Lower leg skin (tissue), 4 donors: ENCODE data around the gene CASP10. TPM values are rescaled to one million over a fixed set of nuclear protein-coding genes. Genes with fewer than 3 reads are reported as not detected.

Experiments
- DNase-seq, 2 donors: peaks; one replicate each; pipeline ENCODE4 v3.0.0-alpha.2; 2019; ENCODE audit warnings: low spot score in 2 of 2
- H3K4me3 ChIP-seq: fragments of 200-600 bp; sonication (generic); 2 replicates; pipeline ENCODE4 v1.5.1; 2017; ENCODE audit warnings: mild to moderate bottlenecking, low read depth; ENCODE audit not compliant: poor library complexity, severe bottlenecking
- CTCF ChIP-seq, 3 donors: fragments of 450-650 bp; IDR thresholded peaks; one replicate each; pipeline ENCODE4 v1.5.1; 2016; ENCODE audit warnings: antibody characterized with exemption in 3 of 3, mild to moderate bottlenecking in 3 of 3, moderate library complexity in 2 of 3
- POLR2A ChIP-seq, 2 donors: fragments of 450-650 bp; IDR thresholded peaks; one replicate each; pipeline ENCODE4 v1.6.1; 2016 to 2017; ENCODE audit warnings: antibody characterized with exemption in 2 of 2, mild to moderate bottlenecking in 1 of 2, moderate library complexity in 1 of 2
- WGBS, 2 donors: methylation state at CpG; one replicate each; pipeline ENCODE4 v1.1.5; 2018; 5-methylcytosine and 5-hydroxymethylcytosine counted together
- intact Hi-C: fragments of 100-400 bp; cut with DNase I; formaldehyde crosslinking; loops from one replicate; pipeline ENCODE4 v1.15.0; 2023; ENCODE audit warnings: low total_unique reads
- total RNA-seq, 4 donors: library from RNA; depleted of rRNA; stranded (reverse); fragments of >200 nt; gene quantifications; one replicate each; pipeline ENCODE4 v1.1.0, GENCODE V29; 2016

CASP10 gene
- total RNA-seq, 4 donors from 2014 or later = 4.0 to 6.3 (median 4.2) TPM

- peak; percentile 93 to 97 for DNase-seq
- TF ChIP-seq POLR2A (IDR thresholded peaks at IDR 0.05) = no peak
- TF ChIP-seq CTCF (IDR thresholded peaks at IDR 0.05) = peak in 1 of 3 donors; percentile 83
- 7 to 11% methylated on average over 8 of the region's 8 CpGs for WGBS, 2 donors
- intact Hi-C loops = no loop called here
- H3K4me3 ChIP-seq = no peak overlapping the region
Observed at GRCh38 chr2:201231781-201232466, 49.0 kb downstream of the CASP10 start.

- WGBS, 2 donors = 46 to 49% methylated on average over 3 of the region's 3 CpGs
- no peak overlapping the region for H3K4me3 ChIP-seq
- intact Hi-C loops = no loop called here
- DNase-seq = no peak
- TF ChIP-seq POLR2A (IDR thresholded peaks at IDR 0.05) (no peak), CTCF (IDR thresholded peaks at IDR 0.05) (no peak)
Observed at GRCh38 chr2:201232467-201232815, 49.5 kb downstream of the CASP10 start.

GRCh38 chr2:201233192-201233811 is 50.4 kb downstream of the CASP10 start:
- no peak for TF ChIP-seq POLR2A (IDR thresholded peaks at IDR 0.05)
- no peak for TF ChIP-seq CTCF (IDR thresholded peaks at IDR 0.05)
- intact Hi-C loops = no loop called here
- H3K4me3 ChIP-seq = no peak overlapping the region
- 15 to 27% methylated on average over 8 of the region's 8 CpGs for WGBS, 2 donors
- DNase-seq = peak; percentile 74 to 93

GRCh38 chr2:201233812-201234662 is 51.1 kb downstream of the CASP10 start:
- TF ChIP-seq CTCF (IDR thresholded peaks at IDR 0.05) = no peak
- no peak for TF ChIP-seq POLR2A (IDR thresholded peaks at IDR 0.05)
- 79 to 80% methylated on average over 21 of the region's 21 CpGs for WGBS, 2 donors
- no peak overlapping the region for H3K4me3 ChIP-seq
- DNase-seq = no peak
- intact Hi-C loops = no loop called here

GRCh38 chr2:201234663-201235135 is 51.8 kb downstream of the CASP10 start:
- intact Hi-C loops = no loop called here
- no peak for DNase-seq
- 65 to 68% methylated on average over 3 of the region's 3 CpGs for WGBS, 2 donors
- TF ChIP-seq POLR2A (IDR thresholded peaks at IDR 0.05) (no peak), CTCF (IDR thresholded peaks at IDR 0.05) (no peak)
- no peak overlapping the region for H3K4me3 ChIP-seq
